Astrocyte of the cerebellum (primary cell): Measurements from ENCODE around the gene ANO6.

Source experiments
- DNase-seq: peaks from one replicate; pipeline ENCODE4 v3.0.0-alpha.2; 2011; ENCODE audit warnings: low read depth
- H3K4me3 ChIP-seq: 2 replicates; pipeline ENCODE4 v1.5.1; 2011; ENCODE audit warnings: mild to moderate bottlenecking, low read depth, low read length, moderate library complexity
- CTCF ChIP-seq: IDR thresholded peaks from 2 replicates; pipeline ENCODE4 v1.5.1; 2012; ENCODE audit warnings: low read length, low read depth, moderate library complexity, mild to moderate bottlenecking; ENCODE audit errors: missing control alignments
- in situ Hi-C: cut with HindIII; loops from 2 replicates; pipeline ENCODE4 v1.10.0; 2017; ENCODE audit warnings: low sequenced_read_pairs

The ANO6 gene

GRCh38 chr12:45357539-45358417, 141.9 kb downstream of the ANO6 start:
- H3K4me3 ChIP-seq = no peak overlapping the region
- DNase-seq = no peak
- no peak for TF ChIP-seq CTCF
- in situ Hi-C loops = no loop called here

DNA sequence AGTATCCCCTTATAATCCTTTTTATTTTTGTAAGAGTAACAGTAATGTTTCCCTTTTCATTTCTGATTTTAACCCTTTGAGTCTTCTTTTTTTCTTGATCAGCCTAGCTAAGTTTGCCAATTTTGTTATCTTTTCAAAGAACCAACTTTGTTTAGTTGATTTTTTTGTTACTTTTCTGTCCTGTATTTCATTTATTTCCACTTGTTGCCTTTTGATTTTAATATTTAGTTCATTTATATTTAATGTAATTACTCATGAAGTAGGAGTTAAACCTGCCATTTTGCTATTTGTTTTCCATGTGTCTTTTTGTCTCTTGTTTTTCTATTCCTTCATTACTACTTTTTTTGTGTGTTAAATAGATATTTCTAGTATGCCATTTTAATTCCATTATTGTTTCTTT, 146.4 kb downstream of the ANO6 start:
- in situ Hi-C loops = no loop called here
- TF ChIP-seq CTCF = no peak
- no peak overlapping the region for H3K4me3 ChIP-seq
- DNase-seq = no peak

- no peak for TF ChIP-seq CTCF
- H3K4me3 ChIP-seq = no peak overlapping the region
- in situ Hi-C loops = no loop called here
- DNase-seq = no peak
These were observed 148.0 kb downstream of the ANO6 start for GRCh38 chr12:45363903-45364302.

- no peak for TF ChIP-seq CTCF
- no peak for DNase-seq
These were observed 153.1 kb downstream of the ANO6 start for GRCh38 chr12:45368841-45369489.

DNA sequence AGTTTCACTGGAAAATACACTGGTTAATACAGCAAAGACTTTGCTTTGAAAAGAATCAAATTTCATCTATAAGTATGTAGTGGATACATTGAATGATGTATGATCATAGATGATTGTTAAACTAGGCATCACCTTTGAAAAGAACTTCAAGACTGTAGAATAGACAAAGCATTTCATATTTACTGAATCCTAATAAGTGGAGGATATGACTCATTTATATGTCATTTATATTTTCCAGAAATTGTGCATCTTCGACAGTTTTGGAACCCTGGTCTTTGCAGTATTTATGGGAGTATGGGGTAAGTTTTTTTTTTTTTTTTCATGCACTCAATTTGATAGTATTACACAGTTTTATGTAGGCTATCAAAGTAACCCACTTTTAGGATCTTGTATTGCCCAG, 161.9 kb downstream of the ANO6 start:
- no peak overlapping the region for H3K4me3 ChIP-seq
- no peak for TF ChIP-seq CTCF
- in situ Hi-C loops = no loop called here
- no peak for DNase-seq

More at GRCh38 chr12:45368841-45369489, 153.1 kb downstream of the ANO6 start:
- H3K4me3 ChIP-seq = no peak overlapping the region
- in situ Hi-C loops = no loop called here

DNA sequence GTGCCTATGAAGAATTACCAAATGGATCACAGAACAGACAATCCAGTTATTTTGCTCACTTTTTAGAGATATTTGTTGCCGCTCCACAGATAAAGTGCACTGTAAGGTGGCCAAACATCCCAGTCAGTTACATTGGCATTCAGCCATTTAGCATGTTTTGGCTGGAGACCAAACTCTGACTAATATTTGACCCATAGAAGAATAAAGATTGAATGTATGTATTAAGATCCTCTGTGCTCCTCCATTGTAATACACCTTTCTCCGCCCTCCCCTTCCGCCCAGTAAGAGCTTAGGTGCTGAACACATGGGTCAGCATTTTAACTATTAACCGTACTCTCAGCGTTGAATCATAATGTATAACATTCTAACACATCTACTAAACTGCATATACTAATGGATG, 163.4 kb downstream of the ANO6 start:
- in situ Hi-C loops = no loop called here
- TF ChIP-seq CTCF = no peak
- DNase-seq = peak; percentile 5
- H3K4me3 ChIP-seq = no peak overlapping the region
